K562 (cell line): ENCODE results near the gene INO80. TPM values are rescaled to one million over a fixed set of nuclear protein-coding genes. Genes with fewer than 3 reads are reported as not detected.
A peak's percentile ranks its signal among the peaks of the same experiment; 100 is the strongest.

Source experiments
- ATAC-seq: fragments of 200-7000 bp; cut with Tn5 transposase; 3 replicates; pipeline ENCODE4 v1.9.1; 2020; ENCODE audit warnings: moderate library complexity
- BruUV-seq: library from RNA; stranded (reverse); fragments of 400-500 nt; replicated peaks from 2 replicates; lab custom pipeline; 2021; lab: Mats Ljungman, UMichigan
- CTCF ChIA-PET: fragments of 300-600 bp; formaldehyde crosslinking; extraction: SDS; loops from one replicate; lab custom pipeline; 2021; ENCODE audit warnings: low intra/inter-chr PET ratio; lab: Yijun Ruan, JAX
- POLR2A ChIA-PET: fragments of 300-600, 350-650 bp; sonication (Branson Sonifier 250); formaldehyde crosslinking; extraction: SDS; loops from one replicate; lab custom pipeline; 2021; ENCODE audit warnings: antibody characterized with exemption, inconsistent platforms; lab: Yijun Ruan, JAX
- DNase-seq, 4 experiments: peaks; one replicate each; pipeline versions ENCODE4 v3.0.0 to v3.0.0-alpha.2; 2011 to 2018; ENCODE audit warnings: low spot score in 3 of 4, mixed read lengths in 3 of 4; ENCODE audit errors: extremely low read depth in 1 of 4
- FAIRE-seq: peaks from 2 replicates; lab custom pipeline; 2011; peaks lifted over from hg19 to GRCh38; lab: Jason Lieb, UNC
- H2AFZ ChIP-seq: 2 replicates; pipeline ENCODE4 v1.6.0; 2011; ENCODE audit warnings: low read depth, low read length, control low read depth, inconsistent platforms
- H3K27ac ChIP-seq: fragments of 200-600 bp; 3 replicates; pipeline ENCODE4 v1.8.0; 2011; ENCODE audit warnings: low read depth, mild to moderate bottlenecking, control low read depth, inconsistent platforms, low read length, moderate library complexity, mixed read lengths; ENCODE audit errors: extremely low read depth
- H3K27me3 ChIP-seq, 2 experiments: fragments of 300-600 bp in 1 of 2; 2 replicates in 1 of 2; 3 replicates in 1 of 2; pipeline versions ENCODE4 v1.6.0 to v1.8.0; 2011; ENCODE audit warnings: inconsistent platforms in 2 of 2, low read length in 2 of 2, mild to moderate bottlenecking in 1 of 2, mixed read lengths in 1 of 2, moderate library complexity in 1 of 2; ENCODE audit not compliant: control insufficient read depth in 2 of 2, insufficient read depth in 2 of 2
- H3K36me3 ChIP-seq: fragments of 300-600 bp; 3 replicates; pipeline ENCODE4 v1.8.0; 2011; ENCODE audit warnings: mild to moderate bottlenecking, low read length, inconsistent platforms; ENCODE audit not compliant: control insufficient read depth, insufficient read depth
- H3K4me1 ChIP-seq, 2 experiments: fragments of 200-600 bp in 1 of 2; replicated peaks in 1 of 2; 2 replicates in 1 of 2; 3 replicates in 1 of 2; pipeline versions ENCODE4 v1.5.1 to v1.8.0; 2011; ENCODE audit warnings: inconsistent platforms in 2 of 2, low read length in 2 of 2, mild to moderate bottlenecking in 1 of 2, mixed read lengths in 1 of 2, moderate library complexity in 1 of 2; ENCODE audit not compliant: control insufficient read depth in 2 of 2, insufficient read depth in 2 of 2
- H3K4me2 ChIP-seq: 2 replicates; pipeline ENCODE4 v1.6.1; 2011; ENCODE audit warnings: low read length, control low read depth, inconsistent platforms, mixed read lengths; ENCODE audit not compliant: insufficient read depth
- H3K4me3 ChIP-seq: fragments of 200-600 bp; sonication (generic), shearing (Covaris generic); 2 replicates; pipeline ENCODE4 v1.5.1; 2016; ENCODE audit warnings: control low read depth, inconsistent platforms
- H3K79me2 ChIP-seq: fragments of 200-600 bp; 3 replicates; pipeline ENCODE4 v1.8.0; 2011; ENCODE audit warnings: low read length, inconsistent platforms; ENCODE audit not compliant: control insufficient read depth, insufficient read depth
- H3K9ac ChIP-seq, 2 experiments: 2 replicates each; pipeline versions ENCODE4 v1.6.0 to v1.6.1; 2011; ENCODE audit warnings: low read depth in 2 of 2, low read length in 2 of 2, control low read depth in 1 of 2, inconsistent platforms in 1 of 2, mild to moderate bottlenecking in 1 of 2, mixed read lengths in 1 of 2; ENCODE audit not compliant: insufficient read depth in 1 of 2
- H3K9me1 ChIP-seq: one replicate; pipeline ENCODE4 v1.6.0; 2011; ENCODE audit warnings: inconsistent platforms, mild to moderate bottlenecking, low read length, moderate library complexity; ENCODE audit not compliant: control insufficient read depth, insufficient read depth
- H3K9me3 ChIP-seq: replicated peaks from 2 replicates; pipeline ENCODE4 v1.5.1; 2011; ENCODE audit warnings: low read depth, low read length, inconsistent platforms; ENCODE audit not compliant: control insufficient read depth, insufficient read depth
- H4K20me1 ChIP-seq: replicated peaks from 2 replicates; pipeline ENCODE4 v1.6.1; 2011; ENCODE audit warnings: low read length, inconsistent platforms, mixed read lengths; ENCODE audit not compliant: control insufficient read depth, insufficient read depth
- ARHGAP35 ChIP-seq: fragments of 450-650 bp; IDR thresholded peaks from 2 replicates; pipeline ENCODE4 v1.6.1; 2018; ENCODE audit not compliant: partially characterized antibody
- ARID4B ChIP-seq: sonication (generic); formaldehyde crosslinking; IDR thresholded peaks from 2 replicates; pipeline ENCODE4 v1.8.0; 2022; ENCODE audit warnings: mild to moderate bottlenecking, missing genetic modification reagents
- NFIC ChIP-seq: fragments of 450-650 bp; IDR thresholded peaks from 2 replicates; pipeline ENCODE4 v1.6.1; 2017; ENCODE audit warnings: mild to moderate bottlenecking, inconsistent platforms
- WGBS: fragments of 100-300 bp; shearing (Covaris generic); methylation state at CpG from one replicate; pipeline ENCODE4 v1.1.6; 2016; ENCODE audit warnings: low coverage, mixed read lengths; ENCODE audit not compliant: insufficient coverage; ENCODE audit errors: missing lambda C conversion rate; 5-methylcytosine and 5-hydroxymethylcytosine counted together
- in situ Hi-C: fragments of 300-500 bp; cut with MboI; formaldehyde crosslinking; loops from 4 replicates; pipeline ENCODE4 v1.15.0; 2018; ENCODE audit warnings: inconsistent platforms, mixed read lengths
- intact Hi-C: fragments of 100-400 bp; cut with micrococcal nuclease; formaldehyde crosslinking; loops from 2 replicates; pipeline ENCODE4 v1.14.2; 2022
- polyA plus RNA-seq, 8 experiments: library from polyadenylated mRNA; depleted of rRNA in 4 of 8; stranded (reverse) in 5 of 8; unstranded in 3 of 8; fragments of >200 nt; fragmentation: Nextera tagmentation in 2 of 8; fragmentation: Illumina TruSeq in 1 of 8; extraction: Ambion mirVana in 2 of 8; extraction: Trizol in 1 of 8; gene quantifications; 2 replicates each; pipeline versions ENCODE4 v1.2.1 to v1.2.3, GENCODE V29; 2011 to 2014; ENCODE audit warnings: inconsistent platforms in 1 of 8, missing spikeins in 1 of 8
- total RNA-seq, 7 experiments: library from RNA; depleted of rRNA in 6 of 7; stranded (reverse); fragments of >200 nt in 6 of 7; fragmentation: Illumina TruSeq in 2 of 7; extraction: Trizol in 2 of 7; gene quantifications; 2 replicates each; pipeline versions ENCODE4 v1.2.1 to v1.2.3, GENCODE V29; 2011 to 2021; ENCODE audit warnings: low replicate concordance in 1 of 7

INO80 gene
- total and polyA plus RNA-seq, 9 of the 15 experiments (the other 6 are each of a cell fraction or from before 2014, with no cell fraction given): 1.1 to 25.7 (median 19.9) TPM

- ATAC-seq (no peak), DNase-seq (no peak), FAIRE-seq (no peak)
- Histone ChIP-seq H3K79me2 (peaks cover 9% of the 10 kb centered on the region; the same call in 2 of the 3 replicates), H3K36me3 (no peaks in the 10 kb centered on the region; the same call in 2 of the 3 replicates), H3K27me3 (no peaks in the 10 kb centered on the region; a peak in 1 of 5 replicates), H3K9ac (peak overlapping the region in 1 of 2 experiments; percentile 57; a peak in 2 of 4 replicates), H3K27ac (no peak overlapping the region), H4K20me1 (peaks cover 5% of the 10 kb centered on the region; the same call in 1 of the 2 replicates), H3K4me1 (peaks cover 7 to 40% of the 10 kb centered on the region in 2 experiments; a peak in 4 of 5 replicates), H3K4me3 (no peak overlapping the region), H2AFZ (no peak overlapping the region), H3K9me3 (no peaks in the 10 kb centered on the region), H3K9me1 (peaks cover 2% of the 10 kb centered on the region), H3K4me2 (peak overlapping the region; percentile 14; the same call in 1 of the 2 replicates)
- no TSS peak for BruUV-seq
- in situ Hi-C loops: no loop called here
- intact Hi-C loops: no loop called here
- TF ChIP-seq NFIC: 0 out of 2 replicates have a peak, but pooled peaks have one; percentile 25
- TF ChIP-seq ARHGAP35: no peak
- TF ChIP-seq ARID4B (CRISPR knock-in tag): no peak
- WGBS: 38% methylated on average over 2 of the region's 3 CpGs
- POLR2A ChIA-PET: interaction anchor here (0.6 to 3.1 kb wide), 10 partner anchors 9 to 925 kb away, joined by 3 to 16 read pairs (median 4); no protein-coding TSS in a partner anchor
- CTCF ChIA-PET: no interaction called here
These were observed 160.0 kb downstream of the INO80 start for GRCh38 chr15:40955930-40956540.
